ENCODE data around the gene FRMD1.
A peak's percentile ranks its signal among the peaks of the same experiment; 100 is the strongest.

The FRMD1 gene

GRCh38 chr6:168095716-168096250 lies 16.8 kb upstream of the FRMD1 start:
- no peak for DNase-seq (ENCODE audit: low read depth in 2 of 2)

GRCh38 chr6:168095171-168095691 lies 16.2 kb upstream of the FRMD1 start:
- no peak for DNase-seq (ENCODE audit: low read depth in 2 of 2)

- no peak for DNase-seq (ENCODE audit: low read depth in 2 of 2)
Measured at GRCh38 chr6:168093634-168094033, 14.6 kb upstream of the FRMD1 start.

GRCh38 chr6:168093071-168093505 lies 14.1 kb upstream of the FRMD1 start:
- peak in 1 of 2 donors; percentile 8 for DNase-seq (ENCODE audit: low read depth in 2 of 2)

- DNase-seq (ENCODE audit: low read depth in 2 of 2), result no peak
Measured at GRCh38 chr6:168092541-168092940, 13.5 kb upstream of the FRMD1 start.

- DNase-seq (ENCODE audit: low read depth in 2 of 2), result no peak
Measured at GRCh38 chr6:168091381-168092264, 12.6 kb upstream of the FRMD1 start.

- DNase-seq (ENCODE audit: low read depth in 2 of 2), result no peak
Measured at GRCh38 chr6:168090706-168091105, 11.7 kb upstream of the FRMD1 start.

GRCh38 chr6:168090064-168090690 lies 11.2 kb upstream of the FRMD1 start:
- no peak for DNase-seq (ENCODE audit: low read depth in 2 of 2)

- DNase-seq (ENCODE audit: low read depth in 2 of 2), result no peak
Measured at GRCh38 chr6:168089186-168090063, 10.4 kb upstream of the FRMD1 start.

GRCh38 chr6:168088161-168089053 lies 9.4 kb upstream of the FRMD1 start:
- DNase-seq (ENCODE audit: low read depth in 2 of 2), result no peak

- DNase-seq (ENCODE audit: low read depth in 2 of 2), result no peak
Measured at GRCh38 chr6:168087436-168088160, 8.6 kb upstream of the FRMD1 start.

- DNase-seq (ENCODE audit: low read depth in 2 of 2), result no peak
Measured at GRCh38 chr6:168086616-168087015, 7.6 kb upstream of the FRMD1 start.

GRCh38 chr6:168086066-168086465 lies 7.1 kb upstream of the FRMD1 start:
- DNase-seq (ENCODE audit: low read depth in 2 of 2), result no peak

GRCh38 chr6:168084465-168085160 lies 5.6 kb upstream of the FRMD1 start:
- DNase-seq (ENCODE audit: low read depth in 2 of 2), result no peak

GRCh38 chr6:168083514-168083885 lies 4.5 kb upstream of the FRMD1 start:
- no peak for DNase-seq (ENCODE audit: low read depth in 2 of 2)

- DNase-seq (ENCODE audit: low read depth in 2 of 2), result no peak
Measured at GRCh38 chr6:168082860-168083513, 4.0 kb upstream of the FRMD1 start.

GRCh38 chr6:168081858-168082546 lies 3.0 kb upstream of the FRMD1 start:
- DNase-seq (ENCODE audit: low read depth in 2 of 2), result no peak

GRCh38 chr6:168080393-168081077 lies 1.5 kb upstream of the FRMD1 start:
- no peak for DNase-seq (ENCODE audit: low read depth in 2 of 2)
